ENCODE data around the gene PTOV1.

Gene PTOV1

DNA sequence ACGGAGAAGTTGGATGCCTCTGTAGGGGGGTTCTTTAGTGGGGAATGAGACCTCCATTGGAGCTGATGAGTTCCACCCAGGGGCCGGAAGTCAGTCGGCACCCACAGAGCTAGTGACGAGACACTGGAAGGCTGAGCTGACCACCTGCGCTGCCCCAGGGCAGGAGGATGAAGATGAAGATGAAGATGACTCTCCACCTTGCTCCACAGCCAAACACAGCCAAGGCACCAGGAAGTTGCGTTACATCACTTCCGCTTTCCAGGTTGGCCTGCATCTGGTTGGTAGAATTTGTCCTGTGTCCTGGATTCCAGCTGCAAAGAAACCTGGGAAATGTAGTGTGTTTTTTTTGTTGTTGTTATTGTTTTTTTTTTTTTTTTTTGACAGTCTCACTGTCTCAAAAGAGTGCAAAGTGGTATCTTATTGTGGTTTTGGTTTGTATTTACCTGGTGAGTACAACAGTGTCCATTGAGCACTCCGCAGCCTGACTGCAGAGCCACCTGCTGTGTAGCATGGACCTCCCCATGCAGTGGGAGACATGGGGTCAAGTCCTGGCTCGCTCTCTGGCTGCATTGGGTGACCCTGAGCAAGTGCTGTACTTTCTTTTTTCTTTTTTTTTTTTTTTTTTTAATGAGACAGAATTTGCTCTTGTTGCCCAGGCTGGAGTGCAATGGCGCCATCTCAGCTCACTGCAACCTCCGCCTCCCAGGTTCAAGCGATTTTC, 28.4 kb downstream of the PTOV1 start:
- Histone ChIP-seq H3K79me2 (ENCODE audit: insufficient read depth, low read length) (peaks cover 8% of the 10 kb centered on the region), H3K4me2 (ENCODE audit: low read length) (peak overlapping the region; percentile 94), H3K9me2 (ENCODE audit: low read depth, low read length) (no peaks in the 10 kb centered on the region), H3K9ac (ENCODE audit: low read length) (peak overlapping the region; percentile 98), H3K27me3 (ENCODE audit: insufficient read depth, low read length) (no peaks in the 10 kb centered on the region), H3K4me1 (ENCODE audit: insufficient read depth, low read length, severe bottlenecking) (peaks cover 30% of the 10 kb centered on the region), H2AFZ (ENCODE audit: low read length) (no peak overlapping the region), H3K4me3 (ENCODE audit: low read depth, low read length, poor library complexity, severe bottlenecking) (peak overlapping the region; percentile 93), H3K27ac (ENCODE audit: low read depth, low read length, poor library complexity, severe bottlenecking) (peak overlapping the region; percentile 61), H3F3A (ENCODE audit: insufficient read depth, low read length) (no peaks in the 10 kb centered on the region), H3K9me3 (ENCODE audit: low read length) (0 out of 2 replicates have a peak, but pooled peaks cover 3% of the 10 kb centered on the region), H3K36me3 (ENCODE audit: insufficient read depth, low read length) (peaks cover 47% of the 10 kb centered on the region), H4K20me1 (ENCODE audit: insufficient read depth, low read length) (no peaks in the 10 kb centered on the region)
- TF ChIP-seq, protein P1, sequence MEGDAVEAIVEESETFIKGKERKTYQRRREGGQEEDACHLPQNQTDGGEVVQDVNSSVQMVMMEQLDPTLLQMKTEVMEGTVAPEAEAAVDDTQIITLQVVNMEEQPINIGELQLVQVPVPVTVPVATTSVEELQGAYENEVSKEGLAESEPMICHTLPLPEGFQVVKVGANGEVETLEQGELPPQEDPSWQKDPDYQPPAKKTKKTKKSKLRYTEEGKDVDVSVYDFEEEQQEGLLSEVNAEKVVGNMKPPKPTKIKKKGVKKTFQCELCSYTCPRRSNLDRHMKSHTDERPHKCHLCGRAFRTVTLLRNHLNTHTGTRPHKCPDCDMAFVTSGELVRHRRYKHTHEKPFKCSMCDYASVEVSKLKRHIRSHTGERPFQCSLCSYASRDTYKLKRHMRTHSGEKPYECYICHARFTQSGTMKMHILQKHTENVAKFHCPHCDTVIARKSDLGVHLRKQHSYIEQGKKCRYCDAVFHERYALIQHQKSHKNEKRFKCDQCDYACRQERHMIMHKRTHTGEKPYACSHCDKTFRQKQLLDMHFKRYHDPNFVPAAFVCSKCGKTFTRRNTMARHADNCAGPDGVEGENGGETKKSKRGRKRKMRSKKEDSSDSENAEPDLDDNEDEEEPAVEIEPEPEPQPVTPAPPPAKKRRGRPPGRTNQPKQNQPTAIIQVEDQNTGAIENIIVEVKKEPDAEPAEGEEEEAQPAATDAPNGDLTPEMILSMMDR (IDR thresholded peaks at IDR 0.05; ENCODE audit: low read length): no peak
- TF ChIP-seq EZH2 (IDR thresholded peaks at IDR 0.05; ENCODE audit: borderline replicate concordance, low read length): no peak

DNA sequence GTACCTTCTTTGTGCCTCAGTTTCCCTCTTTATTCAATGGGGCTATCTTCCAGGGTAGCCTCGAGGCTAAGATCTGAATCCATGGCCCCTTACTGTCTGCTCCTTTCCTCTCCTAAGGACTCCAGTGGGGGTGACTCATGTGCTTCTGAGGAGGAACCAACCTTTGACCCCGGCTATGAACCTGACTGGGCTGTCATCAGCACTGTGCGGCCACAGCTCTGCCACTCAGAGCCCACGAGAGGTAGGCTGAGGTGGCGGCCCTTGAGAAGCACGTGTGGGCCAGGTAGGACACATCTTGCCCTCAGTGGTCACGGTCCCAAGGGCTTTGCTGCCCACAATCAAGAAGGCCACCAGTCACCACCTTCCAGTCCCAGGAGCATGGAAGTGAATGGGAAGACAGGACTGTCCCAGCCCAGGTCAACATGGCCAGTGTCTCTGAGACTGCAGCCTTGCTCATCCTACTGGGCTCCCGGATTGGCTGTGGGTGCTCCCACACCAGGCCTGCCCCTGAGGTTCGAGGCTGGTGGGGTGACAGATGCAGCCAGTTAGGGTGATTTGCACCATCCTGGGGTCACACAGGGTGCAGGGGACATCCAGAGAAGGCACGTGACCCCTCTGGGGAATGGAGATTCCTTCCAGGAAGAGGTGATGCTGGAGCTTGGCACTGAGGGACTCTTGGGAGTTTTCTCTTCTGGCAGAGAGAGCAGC, 29.4 kb downstream of the PTOV1 start:
- Histone ChIP-seq H4K20me1 (ENCODE audit: insufficient read depth, low read length) (no peaks in the 10 kb centered on the region), H3K9me2 (ENCODE audit: low read depth, low read length) (no peaks in the 10 kb centered on the region), H3K4me2 (ENCODE audit: low read length) (no peak overlapping the region), H3K79me2 (ENCODE audit: insufficient read depth, low read length) (peaks cover 6% of the 10 kb centered on the region), H3K4me3 (ENCODE audit: low read depth, low read length, poor library complexity, severe bottlenecking) (no peak overlapping the region), H3K4me1 (ENCODE audit: insufficient read depth, low read length, severe bottlenecking) (peaks cover 21% of the 10 kb centered on the region), H3K9me3 (ENCODE audit: low read length) (0 out of 2 replicates have a peak, but pooled peaks cover 3% of the 10 kb centered on the region), H2AFZ (ENCODE audit: low read length) (no peak overlapping the region), H3K27ac (ENCODE audit: low read depth, low read length, poor library complexity, severe bottlenecking) (no peak overlapping the region), H3K27me3 (ENCODE audit: insufficient read depth, low read length) (no peaks in the 10 kb centered on the region), H3K36me3 (ENCODE audit: insufficient read depth, low read length) (peaks cover 53% of the 10 kb centered on the region), H3F3A (ENCODE audit: insufficient read depth, low read length) (no peaks in the 10 kb centered on the region), H3K9ac (ENCODE audit: low read length) (no peak overlapping the region)
- TF ChIP-seq EZH2 (IDR thresholded peaks at IDR 0.05; ENCODE audit: borderline replicate concordance, low read length): no peak
- TF ChIP-seq, protein P1 (IDR thresholded peaks at IDR 0.05; ENCODE audit: low read length): no peak

DNA sequence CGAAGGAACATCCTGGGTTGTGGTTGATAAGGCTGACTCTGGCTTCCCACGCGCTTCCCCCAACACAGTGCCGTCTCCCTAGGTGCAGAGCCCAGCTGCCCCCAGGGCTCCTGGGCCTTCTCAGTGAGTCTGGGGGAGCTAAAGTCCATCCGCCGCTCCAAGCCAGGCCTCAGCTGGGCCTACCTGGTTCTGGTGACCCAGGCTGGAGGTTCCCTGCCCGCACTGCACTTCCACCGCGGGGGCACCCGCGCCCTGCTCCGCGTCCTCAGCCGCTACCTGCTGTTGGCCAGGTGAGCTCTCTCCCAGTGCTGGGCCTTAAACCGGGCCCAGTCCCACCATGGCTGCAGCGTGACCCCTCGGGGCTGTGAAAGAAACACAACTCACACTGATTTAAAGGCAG, 30.2 kb downstream of the PTOV1 start:
- H3K36me3 ChIP-seq (ENCODE audit: insufficient read depth, low read length): peaks cover 57% of the 10 kb centered on the region
- no peaks in the 10 kb centered on the region for H4K20me1 ChIP-seq (ENCODE audit: insufficient read depth, low read length)
- H3K4me3 ChIP-seq (ENCODE audit: low read depth, low read length, poor library complexity, severe bottlenecking): no peak overlapping the region
- no peaks in the 10 kb centered on the region for H3K79me2 ChIP-seq (ENCODE audit: insufficient read depth, low read length)
- H3K27ac ChIP-seq (ENCODE audit: low read depth, low read length, poor library complexity, severe bottlenecking): no peak overlapping the region
- no peaks in the 10 kb centered on the region for H3K9me2 ChIP-seq (ENCODE audit: low read depth, low read length)
- H3K27me3 ChIP-seq (ENCODE audit: insufficient read depth, low read length): no peaks in the 10 kb centered on the region
- H3K9ac ChIP-seq (ENCODE audit: low read length): no peak overlapping the region
- no peak overlapping the region for H2AFZ ChIP-seq (ENCODE audit: low read length)
- H3F3A ChIP-seq (ENCODE audit: insufficient read depth, low read length): no peaks in the 10 kb centered on the region
- H3K9me3 ChIP-seq (ENCODE audit: low read length): 0 out of 2 replicates have a peak, but pooled peaks cover 3% of the 10 kb centered on the region
- peaks cover 16% of the 10 kb centered on the region for H3K4me1 ChIP-seq (ENCODE audit: insufficient read depth, low read length, severe bottlenecking)
- TF ChIP-seq, protein P1 (IDR thresholded peaks at IDR 0.05; ENCODE audit: low read length): no peak
- TF ChIP-seq EZH2 (IDR thresholded peaks at IDR 0.05; ENCODE audit: borderline replicate concordance, low read length): no peak
- H3K4me2 ChIP-seq (ENCODE audit: low read length): no peak overlapping the region

Data from OCI-LY1 (cell line).